ENCODE measurements around the gene TCF19. TPM values are rescaled to one million over a fixed set of nuclear protein-coding genes. Genes with fewer than 3 reads are reported as not detected.

TCF19 gene, protein sequence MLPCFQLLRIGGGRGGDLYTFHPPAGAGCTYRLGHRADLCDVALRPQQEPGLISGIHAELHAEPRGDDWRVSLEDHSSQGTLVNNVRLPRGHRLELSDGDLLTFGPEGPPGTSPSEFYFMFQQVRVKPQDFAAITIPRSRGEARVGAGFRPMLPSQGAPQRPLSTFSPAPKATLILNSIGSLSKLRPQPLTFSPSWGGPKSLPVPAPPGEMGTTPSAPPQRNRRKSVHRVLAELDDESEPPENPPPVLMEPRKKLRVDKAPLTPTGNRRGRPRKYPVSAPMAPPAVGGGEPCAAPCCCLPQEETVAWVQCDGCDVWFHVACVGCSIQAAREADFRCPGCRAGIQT
- 67.2 and 67.6 TPM in 2 replicates for total RNA-seq

DNA sequence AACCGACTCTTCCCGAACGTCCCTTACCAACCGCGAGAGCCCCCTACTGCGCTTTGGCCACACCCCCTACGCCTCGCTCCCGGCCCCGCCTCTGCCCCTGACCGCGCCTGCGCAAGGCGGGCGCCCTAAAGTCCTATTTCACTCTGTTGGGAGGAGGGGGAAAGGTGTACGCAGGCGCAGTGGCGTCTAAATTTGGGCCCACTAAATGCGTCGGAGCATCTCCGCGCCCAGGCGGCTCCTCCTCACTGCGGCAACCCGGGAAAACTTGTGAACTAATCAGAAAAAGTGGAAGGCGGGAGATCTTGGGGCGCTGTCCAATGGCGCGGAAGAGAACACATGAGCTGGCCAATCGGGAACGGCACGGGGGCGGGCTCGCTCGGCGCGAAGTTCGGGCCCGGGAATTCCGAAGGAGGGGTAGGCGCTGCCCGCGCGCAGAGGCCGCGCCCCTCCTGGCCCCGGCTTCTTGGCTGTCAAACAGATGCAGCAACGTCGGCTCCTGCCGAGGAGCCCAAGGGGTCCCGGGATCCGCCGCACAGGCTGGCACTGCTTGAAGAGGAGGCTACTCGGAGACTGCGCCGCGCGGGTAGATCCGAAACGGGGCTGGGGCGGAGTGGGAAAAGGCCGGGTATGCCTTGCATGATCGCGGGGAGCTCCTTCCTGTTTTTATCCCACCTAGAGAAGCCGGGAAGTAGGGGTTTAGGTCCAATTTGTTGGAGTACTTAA, at the start of gene TCF19:
TCF19 (plus strand) TSS at position 450 of the 723 bp plus-strand sequence. CDS start 881 bp downstream, outside the sequence.
- intact Hi-C loops (cut with micrococcal nuclease) = loop anchor here (1.0 to 10.0 kb wide), 16 partner anchors 21 to 1092 kb away; partner anchors contain the start of genes C6orf136, DXO, HLA-C and MDC1

- intact Hi-C loops (cut with micrococcal nuclease) = no loop called here
Observed at GRCh38 chr6:31110825-31111582, 47.4 kb upstream of the TCF19 start.

- intact Hi-C loops (cut with micrococcal nuclease) = no loop called here
Observed at GRCh38 chr6:31111712-31112111, 46.7 kb upstream of the TCF19 start.

DNA sequence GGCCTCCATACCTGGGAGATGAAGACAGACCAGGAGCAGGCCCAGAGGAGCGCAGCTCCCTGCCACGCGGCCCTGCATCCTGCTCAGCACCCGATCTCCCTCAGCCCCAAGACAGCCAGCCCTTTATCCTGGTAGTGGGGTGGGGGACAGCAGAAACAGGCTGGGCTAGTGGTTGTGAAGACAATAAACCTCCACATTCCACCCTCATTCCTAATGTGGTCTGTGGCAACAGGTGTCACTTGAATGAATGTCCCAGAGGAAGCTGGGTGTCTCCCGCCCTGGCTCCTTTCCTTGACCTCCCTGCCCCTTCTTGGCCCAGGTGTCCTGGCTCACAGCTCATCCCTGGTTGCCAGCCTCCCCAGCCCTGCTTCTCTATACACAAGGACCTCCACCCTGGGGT, 45.9 kb upstream of the TCF19 start, which contains the start of gene C6orf15:
C6orf15 (minus strand) TSS at position 98 of the 400 bp plus-strand sequence; CDS start at position 78, 20 bp downstream.
- intact Hi-C loops (cut with micrococcal nuclease) = no loop called here

GRCh38 chr6:31113861-31114540, 44.4 kb upstream of the TCF19 start:
- intact Hi-C loops (cut with micrococcal nuclease) = no loop called here

DNA sequence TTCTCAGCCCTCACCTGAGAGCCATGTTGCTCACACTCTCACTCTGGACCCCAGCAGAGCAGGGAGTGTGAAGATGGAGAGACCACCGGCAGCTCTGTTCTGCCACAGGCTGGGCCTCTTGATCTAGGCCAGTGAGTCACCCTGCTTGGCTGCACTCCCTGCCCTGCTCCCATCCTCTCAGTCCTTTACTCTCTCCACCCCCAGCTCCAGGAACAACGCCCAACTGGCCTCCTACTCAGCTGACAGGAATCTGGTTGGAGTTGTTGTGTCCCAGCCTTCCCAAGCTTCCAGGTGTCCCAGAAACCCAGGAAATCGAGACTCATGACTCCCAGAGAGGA, 43.9 kb upstream of the TCF19 start, which contains the start of gene PSORS1C1:
PSORS1C1 (plus strand) TSS at position 260 of the 338 bp plus-strand sequence. CDS start 14,833 bp downstream, outside the sequence.
- intact Hi-C loops (cut with micrococcal nuclease) = no loop called here

DNA sequence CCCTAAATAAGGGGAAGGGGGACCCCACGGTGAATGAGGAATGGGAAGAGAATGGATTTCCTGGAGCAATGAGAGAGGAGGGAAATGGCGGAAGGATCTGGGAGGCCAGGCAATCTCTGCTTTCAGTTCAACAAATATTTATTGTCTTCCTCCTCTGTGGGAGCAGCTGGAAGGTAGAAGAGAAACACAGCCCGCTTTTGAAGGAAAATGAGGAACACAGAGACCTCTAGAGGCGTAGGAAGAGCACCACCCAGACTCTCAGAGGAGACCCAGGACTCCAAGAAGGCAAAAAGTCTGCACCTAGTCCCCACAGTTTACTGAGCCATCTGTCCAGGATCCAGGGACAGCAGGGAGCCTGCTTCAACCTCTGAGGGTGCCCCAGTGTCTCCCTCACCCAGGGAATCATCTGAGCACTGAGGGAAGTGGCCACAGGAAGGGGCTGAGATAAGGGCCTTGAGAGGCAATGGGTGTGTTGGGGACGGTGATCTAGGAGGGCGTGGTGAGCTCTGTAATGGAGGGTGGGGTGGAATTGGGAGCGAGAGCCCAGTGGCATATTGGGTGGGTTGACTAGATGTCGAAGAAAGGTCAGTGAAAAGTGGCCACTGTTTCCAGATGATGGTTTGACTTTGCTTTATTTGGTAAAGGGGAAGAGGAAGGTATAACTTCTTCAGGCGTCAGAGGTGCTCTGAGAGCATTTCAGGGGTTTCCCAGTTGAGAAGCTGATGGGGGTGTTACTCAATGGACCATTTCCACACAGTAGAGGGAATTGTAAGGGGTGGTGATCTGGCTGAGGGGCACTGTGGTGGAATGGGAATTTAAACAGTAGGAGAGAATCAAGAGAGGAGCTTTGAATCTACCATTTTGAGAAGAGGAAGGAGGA, 43.2 kb upstream of the TCF19 start:
- intact Hi-C loops (cut with micrococcal nuclease) = no loop called here

- intact Hi-C loops (cut with micrococcal nuclease) = no loop called here
Observed at GRCh38 chr6:31115941-31116560, 42.3 kb upstream of the TCF19 start.

- intact Hi-C loops (cut with micrococcal nuclease) = no loop called here
Observed at GRCh38 chr6:31116661-31117385, 41.6 kb upstream of the TCF19 start.

DNA sequence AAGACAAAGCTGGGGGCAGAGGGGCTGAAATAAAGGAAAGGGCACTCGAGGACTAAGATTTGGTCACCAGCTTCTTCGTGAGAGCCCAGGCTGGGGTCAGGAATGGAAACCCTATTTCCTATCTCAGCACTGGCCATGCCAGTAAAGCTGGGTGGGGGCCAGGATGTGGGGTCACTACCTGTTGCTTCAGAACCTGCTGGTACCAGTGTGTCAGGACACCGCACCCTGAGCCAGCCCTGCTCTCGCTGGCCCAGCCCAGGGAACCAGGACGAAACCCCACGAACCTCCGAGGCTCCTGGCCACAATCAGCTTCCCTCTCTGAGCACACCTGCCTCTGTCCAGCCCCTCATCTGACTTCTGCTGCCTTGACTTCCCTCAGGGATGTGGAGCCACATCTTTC, 40.2 kb upstream of the TCF19 start:
- intact Hi-C loops (cut with micrococcal nuclease) = no loop called here

DNA sequence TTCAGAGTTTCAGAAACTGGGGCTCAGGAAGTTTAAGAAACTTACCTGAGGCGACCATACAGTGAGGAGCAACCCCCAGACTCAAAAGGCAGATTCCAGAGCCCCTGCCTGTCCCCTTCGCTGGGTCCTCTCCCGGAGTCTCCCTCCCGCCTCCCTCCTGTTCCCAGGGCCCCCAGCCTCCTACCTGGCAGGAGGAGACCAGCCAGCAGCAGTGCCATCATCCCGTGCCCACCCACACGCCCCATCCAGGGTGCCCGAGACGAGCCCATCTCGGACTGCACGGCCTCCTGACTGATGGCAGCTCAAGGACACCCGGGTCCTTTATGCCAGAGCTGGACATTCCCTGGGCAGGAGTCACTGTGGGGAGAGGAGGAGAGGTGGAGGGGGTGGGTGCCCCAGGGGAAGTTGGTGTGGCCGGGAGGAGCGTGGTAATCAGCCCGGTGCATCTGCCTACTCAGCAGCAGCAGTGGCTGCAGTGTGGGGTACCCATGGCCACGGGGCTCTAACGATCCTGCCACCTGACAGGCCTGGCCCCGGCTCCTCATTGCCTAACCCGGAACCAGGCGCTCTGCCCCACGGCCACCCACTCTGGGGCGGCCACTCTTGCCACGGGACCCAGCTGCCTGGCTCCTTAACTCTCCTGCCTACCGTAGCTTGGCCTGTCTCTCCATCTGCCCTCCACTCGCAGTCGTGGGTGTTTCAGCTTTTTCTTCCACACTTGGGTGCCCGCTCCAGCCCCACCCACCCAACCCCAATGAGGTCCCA, 38.1 kb upstream of the TCF19 start, which contains the start of gene CDSN:
CDSN (minus strand) TSS at position 296 of the 765 bp plus-strand sequence; CDS start at position 269, 27 bp downstream.
- intact Hi-C loops (cut with micrococcal nuclease) = no loop called here

- intact Hi-C loops (cut with micrococcal nuclease) = no loop called here
Observed at GRCh38 chr6:31121131-31121790, 37.1 kb upstream of the TCF19 start.

GRCh38 chr6:31122791-31123706, 35.3 kb upstream of the TCF19 start:
- intact Hi-C loops (cut with micrococcal nuclease) = no loop called here

DNA sequence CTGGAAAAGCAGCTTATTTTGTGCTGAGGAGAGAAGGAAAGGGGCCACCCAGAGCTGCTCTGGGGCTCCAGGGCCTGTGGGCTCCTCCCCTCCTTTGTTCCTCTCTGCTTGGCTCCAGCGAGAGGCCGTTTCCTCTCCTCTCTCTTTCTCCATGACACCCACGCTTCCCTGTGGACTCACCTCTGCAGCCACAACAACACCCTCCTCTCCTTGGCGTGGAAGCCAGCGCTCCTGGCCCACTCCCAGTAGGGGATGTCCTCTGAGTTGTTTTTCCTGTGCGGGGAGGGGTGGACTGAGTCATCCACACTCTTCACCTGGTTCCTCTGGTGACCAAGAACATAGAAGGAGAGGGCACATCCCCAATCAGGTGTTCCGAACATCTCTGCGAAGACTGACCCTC, 33.2 kb upstream of the TCF19 start:
- intact Hi-C loops (cut with micrococcal nuclease) = no loop called here

GRCh38 chr6:31125586-31126363, 32.6 kb upstream of the TCF19 start:
- intact Hi-C loops (cut with micrococcal nuclease) = no loop called here

Data from T-helper 1 cell treated with Interleukin-12 subunit alpha and Interleukin-12 subunit beta and Interleukin-4 antibody, amounts not matched to agents 30 ng/mL and 1 ng/mL, for 36 hours (primary cell).